ENCODE data around the gene LTBP1. TPM values are rescaled to one million over a fixed set of nuclear protein-coding genes. Genes with fewer than 3 reads are reported as not detected.

Gene LTBP1
- total and polyA plus RNA-seq, 9 donors, result 13.5 to 117 (median 41.8) TPM

DNA sequence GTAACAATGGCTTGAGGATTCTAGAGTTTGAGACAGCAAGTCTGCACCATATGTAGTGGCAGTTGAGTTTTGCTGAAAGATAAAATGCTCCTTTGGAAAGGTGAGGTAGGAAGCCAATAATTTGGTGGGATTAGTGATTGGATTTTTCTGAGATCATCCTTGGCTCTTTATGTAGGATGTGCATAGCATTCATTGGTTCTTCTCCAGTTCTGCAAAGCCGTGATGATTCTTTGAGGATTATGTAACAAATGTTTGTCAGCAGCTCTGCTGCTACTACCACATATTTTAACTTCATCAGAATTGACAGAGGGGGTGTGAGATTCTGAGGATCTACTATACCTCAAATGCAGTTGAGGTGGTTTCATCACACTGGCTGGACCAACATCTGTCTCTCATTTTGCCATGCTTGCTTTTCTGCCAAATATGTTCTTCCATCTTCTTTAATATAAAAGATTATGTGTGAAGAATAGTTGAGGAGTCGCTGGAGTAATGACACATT, 340.8 kb downstream of the LTBP1 start:
- no peak overlapping the region for H3K27ac ChIP-seq
- no peaks in the 10 kb centered on the region for H3K27me3 ChIP-seq
- peaks cover 7% of the 10 kb centered on the region for H3K4me1 ChIP-seq (ENCODE audit: insufficient read depth)
- TF ChIP-seq POLR2A (IDR thresholded peaks at IDR 0.05), result no peak
- TF ChIP-seq CTCF (IDR thresholded peaks at IDR 0.05), result no peak
- TF ChIP-seq EP300 (IDR thresholded peaks at IDR 0.05), result no peak
- WGBS, 3 donors, result 91 to 93% (median 91%) methylated on average over 2 of the region's 2 CpGs
- intact Hi-C loops (cut with DNase I), result no loop called here
- no peaks in the 10 kb centered on the region for H3K36me3 ChIP-seq
- DNase-seq, result no peak
- no peaks in the 10 kb centered on the region for H3K9me3 ChIP-seq
- H3K4me3 ChIP-seq, result no peak overlapping the region

- H3K4me3 ChIP-seq, result no peak overlapping the region
- no peaks in the 10 kb centered on the region for H3K9me3 ChIP-seq
- intact Hi-C loops (cut with DNase I), result no loop called here
- TF ChIP-seq POLR2A (IDR thresholded peaks at IDR 0.05) (no peak), EP300 (IDR thresholded peaks at IDR 0.05) (no peak), CTCF (IDR thresholded peaks at IDR 0.05) (no peak)
- no peaks in the 10 kb centered on the region for H3K27me3 ChIP-seq
- H3K36me3 ChIP-seq, result no peaks in the 10 kb centered on the region
- DNase-seq, result no peak
- H3K27ac ChIP-seq, result no peak overlapping the region
- 74 to 96% (median 88%) methylated on average over 1 of the region's 1 CpG for WGBS, 3 donors
- H3K4me1 ChIP-seq (ENCODE audit: insufficient read depth), result peaks cover 7% of the 10 kb centered on the region
These were observed 341.3 kb downstream of the LTBP1 start for GRCh38 chr2:33288011-33288410.

- H3K4me3 ChIP-seq, result no peak overlapping the region
These were observed 343.2 kb downstream of the LTBP1 start for GRCh38 chr2:33289961-33290360.

DNA sequence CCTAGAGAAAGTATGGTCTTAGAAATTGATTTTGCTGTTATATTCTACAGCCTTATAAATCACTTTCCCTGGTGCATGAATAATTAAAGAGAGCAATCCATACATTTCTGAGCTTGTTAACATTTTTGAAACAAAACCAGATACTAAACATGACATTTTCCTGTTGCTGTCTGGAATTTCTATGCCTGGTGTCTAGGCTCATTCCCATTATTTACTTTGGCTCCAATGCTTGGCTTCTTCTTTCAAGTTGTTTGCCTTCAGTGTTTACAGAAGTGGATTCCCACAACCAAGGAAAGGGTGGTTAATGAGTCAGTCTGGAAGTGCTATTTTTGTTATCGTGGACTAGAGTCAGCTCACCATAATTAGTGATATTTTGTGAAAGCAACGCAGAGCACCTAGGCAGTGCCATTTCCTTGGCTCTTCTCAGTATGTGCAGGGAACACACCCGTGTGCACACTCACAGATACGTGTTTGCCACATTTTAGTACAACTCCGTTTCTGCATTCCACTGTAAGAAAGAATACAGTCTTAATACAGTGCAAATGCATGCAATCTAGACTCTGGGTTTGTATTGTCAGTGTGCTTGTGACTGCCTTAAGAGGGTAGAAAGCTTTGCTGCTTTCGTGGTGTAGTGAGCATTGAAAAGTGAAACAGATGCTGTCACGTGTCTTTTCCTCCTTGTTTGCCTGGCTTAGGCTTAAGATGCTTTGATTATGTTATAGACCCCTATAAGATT, 344.7 kb downstream of the LTBP1 start:
- DNase-seq, result no peak
- 1 to 6% (median 1%) methylated on average over 7 of the region's 7 CpGs for WGBS, 3 donors
- no peaks in the 10 kb centered on the region for H3K36me3 ChIP-seq
- TF ChIP-seq CTCF (IDR thresholded peaks at IDR 0.05) (no peak), POLR2A (IDR thresholded peaks at IDR 0.05) (no peak)
- H3K27ac ChIP-seq, result peak overlapping the region in 1 of 2 donors; percentile 49
- H3K4me3 ChIP-seq, result no peak overlapping the region
- no peaks in the 10 kb centered on the region for H3K27me3 ChIP-seq
- H3K9me3 ChIP-seq, result no peaks in the 10 kb centered on the region
- intact Hi-C loops (cut with DNase I), result no loop called here
- H3K4me1 ChIP-seq (ENCODE audit: insufficient read depth), result peaks cover 7% of the 10 kb centered on the region

More at GRCh38 chr2:33289961-33290360, 343.2 kb downstream of the LTBP1 start:
- Histone ChIP-seq H3K9me3 (no peaks in the 10 kb centered on the region), H3K36me3 (no peaks in the 10 kb centered on the region), H3K27me3 (no peaks in the 10 kb centered on the region), H3K4me1 (ENCODE audit: insufficient read depth) (peaks cover 7% of the 10 kb centered on the region), H3K27ac (no peak overlapping the region)
- intact Hi-C loops (cut with DNase I), result no loop called here
- WGBS, 3 donors, result 94 to 98% (median 95%) methylated on average over 4 of the region's 4 CpGs
- TF ChIP-seq CTCF (IDR thresholded peaks at IDR 0.05) (no peak), EP300 (IDR thresholded peaks at IDR 0.05) (no peak), POLR2A (IDR thresholded peaks at IDR 0.05) (no peak)
- no peak for DNase-seq

Data from ovary (tissue), 9 donors.